GM18511 (cell line): ENCODE results near the gene B3GNT4.
A peak's percentile ranks its signal among the peaks of the same experiment; 100 is the strongest.
"Not testable (repeated sequence)": the region's sequence is repeated elsewhere in the genome, so short reads cannot be mapped to it uniquely, and the experiment has no call there.

ENCODE experiments used
- ATAC-seq: cut with Tn5 transposase; IDR thresholded peaks from one replicate; pipeline ENCODE4 v1.9.1; 2021; ENCODE audit warnings: mild to moderate bottlenecking, moderate library complexity; ENCODE audit not compliant: unreplicated experiment

The B3GNT4 gene

GRCh38 chr12:122208073-122208820, 4.7 kb downstream of the B3GNT4 start:
- no peak for ATAC-seq

GRCh38 chr12:122215771-122216170, 12.3 kb downstream of the B3GNT4 start:
- no peak for ATAC-seq

- ATAC-seq: no peak
Measured at GRCh38 chr12:122216445-122216844, 12.9 kb downstream of the B3GNT4 start.

GRCh38 chr12:122225683-122226365, 22.3 kb downstream of the B3GNT4 start, which contains the start of gene DIABLO:
Gene DIABLO (minus strand): TSS chr12:122226052. CDS start chr12:122226014, 38 bp downstream.
- ATAC-seq: peak; percentile 89

GRCh38 chr12:122226366-122227125, 23.0 kb downstream of the B3GNT4 start:
- ATAC-seq: no peak

GRCh38 chr12:122227341-122227740, 23.8 kb downstream of the B3GNT4 start:
- no peak for ATAC-seq

GRCh38 chr12:122228092-122228491, 24.6 kb downstream of the B3GNT4 start:
- no peak for ATAC-seq

- ATAC-seq: no peak
Measured at GRCh38 chr12:122230798-122231197, 27.3 kb downstream of the B3GNT4 start.

GRCh38 chr12:122232691-122233090, 29.2 kb downstream of the B3GNT4 start:
- no peak for ATAC-seq

- no peak for ATAC-seq
Measured at GRCh38 chr12:122235741-122236140, 32.2 kb downstream of the B3GNT4 start.

- no peak for ATAC-seq
Measured at GRCh38 chr12:122238861-122239260, 35.4 kb downstream of the B3GNT4 start.

GRCh38 chr12:122243965-122244364, 40.5 kb downstream of the B3GNT4 start:
- ATAC-seq: no peak

- no peak for ATAC-seq
Measured at GRCh38 chr12:122244565-122245371, 41.3 kb downstream of the B3GNT4 start.

- ATAC-seq: no peak
Measured at GRCh38 chr12:122245553-122245952, 42.0 kb downstream of the B3GNT4 start.

GRCh38 chr12:122250047-122250446, 46.5 kb downstream of the B3GNT4 start:
- no peak for ATAC-seq

GRCh38 chr12:122250536-122250935, 47.0 kb downstream of the B3GNT4 start:
- no peak for ATAC-seq

GRCh38 chr12:122258462-122258861, 55.0 kb downstream of the B3GNT4 start:
- not testable (repeated sequence) for ATAC-seq
